DMS 273 (cell line): Measurements from ENCODE around the gene GRAMD2A.

Experiments used
- DNase-seq: peaks from one replicate; lab custom pipeline; 2025; ENCODE audit not compliant: unreplicated experiment; lab: John Stamatoyannopoulos, UW

The GRAMD2A gene

DNA sequence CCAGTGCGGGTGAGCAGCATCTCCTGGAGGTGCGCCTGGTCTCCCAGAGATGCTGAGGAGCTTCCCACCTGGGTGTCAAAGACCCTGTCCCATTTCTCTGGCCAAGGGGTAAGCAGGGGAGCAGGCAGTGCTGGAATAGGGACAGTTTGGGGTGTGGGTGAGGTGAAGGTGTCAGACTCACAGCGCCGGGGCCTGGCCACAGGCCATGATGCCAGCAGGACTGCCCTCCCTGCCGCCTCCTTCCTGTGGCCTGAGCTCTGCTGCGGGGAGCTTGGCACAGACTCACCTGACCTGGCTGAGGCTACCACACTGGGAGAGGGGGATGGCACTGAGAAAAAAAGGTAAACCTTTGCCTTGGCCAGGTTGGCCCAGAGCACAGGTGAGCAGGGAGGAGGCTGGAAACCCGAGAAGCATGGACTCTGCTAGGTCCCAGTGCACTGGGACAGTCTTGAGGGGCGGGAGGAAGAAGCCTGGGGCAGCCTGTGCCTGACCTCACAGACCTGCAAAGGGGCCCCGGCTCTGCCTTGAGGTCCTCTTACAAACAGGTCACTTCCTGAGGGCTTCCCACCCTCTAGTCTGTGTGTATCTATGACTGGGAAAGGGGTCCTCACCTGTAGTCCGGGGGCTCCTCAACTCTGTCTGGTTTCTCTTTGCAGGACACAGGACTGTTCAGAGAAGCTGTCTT lies 28.2 kb downstream of the GRAMD2A start:
- no peak for DNase-seq

DNA sequence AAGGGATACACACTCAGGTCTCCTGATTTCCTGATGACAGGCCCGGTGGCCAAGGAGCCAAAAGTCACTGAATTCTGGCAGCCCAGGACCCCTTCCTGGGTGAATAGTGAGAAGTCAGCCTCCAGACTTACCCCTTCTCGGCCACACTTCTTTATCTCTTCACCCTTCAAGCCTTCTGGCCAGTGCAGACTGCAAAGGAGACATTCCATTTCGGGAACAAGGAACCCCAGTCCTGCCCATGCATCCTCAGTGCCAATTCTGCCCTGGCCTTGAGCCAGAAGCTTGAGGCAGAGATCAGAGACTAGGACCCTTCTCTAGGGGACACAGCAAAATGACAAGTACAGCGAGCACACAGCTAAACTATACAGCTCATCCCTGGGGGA lies 28.8 kb downstream of the GRAMD2A start:
- peak; percentile 14 for DNase-seq

DNA sequence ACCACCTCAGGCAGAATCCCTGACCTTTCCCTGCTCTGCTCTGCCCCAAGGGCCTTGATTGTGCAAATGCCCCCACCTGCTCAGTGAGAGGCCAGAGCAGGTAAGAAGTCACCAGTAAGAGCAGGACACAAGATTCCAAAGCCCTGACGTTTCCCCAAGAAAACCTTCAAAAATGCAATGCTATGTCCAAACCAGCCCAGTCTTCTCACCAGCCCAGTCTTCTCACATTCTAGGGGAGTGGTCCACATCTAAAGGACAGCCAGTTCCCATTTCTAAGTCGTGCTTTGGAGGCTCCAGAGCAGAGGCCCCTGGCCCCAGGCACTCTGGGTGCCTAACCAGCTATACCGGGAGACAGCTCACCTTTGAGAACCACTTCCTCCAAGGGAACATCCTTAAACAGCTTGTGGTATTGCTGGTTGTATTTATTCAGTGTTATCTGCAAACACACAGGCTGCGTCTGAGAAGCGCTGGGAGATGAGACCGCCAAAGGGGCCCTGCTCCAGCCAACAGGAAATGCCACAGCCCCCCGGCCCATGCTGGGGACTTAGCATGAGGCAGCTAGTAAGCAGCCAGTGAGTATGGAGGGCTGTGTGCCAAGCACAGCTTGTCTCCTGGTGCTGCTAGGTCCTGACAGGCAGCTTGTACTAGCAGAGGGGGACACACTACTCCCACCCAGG lies 29.3 kb downstream of the GRAMD2A start:
- DNase-seq, result no peak

DNA sequence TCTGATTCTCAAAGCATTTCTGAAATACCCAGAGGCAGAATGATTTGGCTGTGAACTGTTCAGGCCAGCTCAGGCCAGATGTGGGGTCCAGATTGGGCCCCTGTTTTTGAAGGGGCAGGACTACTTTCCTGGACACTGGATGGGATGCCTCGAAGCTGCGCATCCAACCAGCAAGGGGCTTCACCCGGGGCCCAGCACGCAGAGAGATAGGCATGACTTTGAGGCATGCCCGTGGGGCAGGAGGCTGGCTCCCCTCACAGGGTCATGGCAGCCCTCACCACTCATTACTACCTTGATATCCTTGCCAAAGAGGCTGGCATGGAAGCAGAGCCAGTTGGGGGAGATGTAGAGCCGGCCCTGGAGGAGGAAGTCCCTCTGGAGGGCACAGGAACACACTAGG lies 30.1 kb downstream of the GRAMD2A start:
- DNase-seq, result no peak

DNA sequence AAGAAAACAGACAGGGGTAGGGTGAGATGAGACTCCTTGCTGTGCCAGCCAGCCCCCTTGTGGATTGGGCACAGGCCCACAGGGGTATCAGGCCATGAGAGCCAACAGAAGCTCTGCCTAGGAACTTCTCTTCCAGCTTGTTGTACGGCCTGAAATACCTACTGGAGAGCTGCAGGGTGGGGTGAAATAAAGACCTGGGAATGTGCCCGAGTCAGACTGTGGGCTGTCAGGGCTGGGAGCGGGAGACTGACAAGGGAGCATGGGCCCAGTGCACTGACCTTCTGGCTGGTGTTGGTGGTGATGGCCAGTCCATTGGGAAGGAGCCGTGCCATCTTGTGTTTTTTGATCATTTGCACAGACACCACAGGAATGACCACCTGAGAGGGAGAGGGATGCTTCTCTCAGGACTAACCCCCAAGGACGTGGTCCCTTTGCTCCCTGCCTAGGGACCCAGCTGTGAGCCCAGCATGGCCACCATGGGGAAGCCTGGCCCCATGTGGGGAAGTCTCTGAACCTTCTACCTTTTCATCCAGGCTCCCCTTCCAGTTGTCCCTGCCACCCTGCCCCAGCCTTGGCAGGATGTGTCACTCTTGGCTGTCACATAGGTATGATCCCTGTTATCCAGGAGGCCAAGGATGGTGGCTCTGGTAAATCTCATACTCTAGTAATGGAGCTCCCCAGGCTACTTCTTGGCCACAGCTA lies 30.7 kb downstream of the GRAMD2A start:
- no peak for DNase-seq

DNA sequence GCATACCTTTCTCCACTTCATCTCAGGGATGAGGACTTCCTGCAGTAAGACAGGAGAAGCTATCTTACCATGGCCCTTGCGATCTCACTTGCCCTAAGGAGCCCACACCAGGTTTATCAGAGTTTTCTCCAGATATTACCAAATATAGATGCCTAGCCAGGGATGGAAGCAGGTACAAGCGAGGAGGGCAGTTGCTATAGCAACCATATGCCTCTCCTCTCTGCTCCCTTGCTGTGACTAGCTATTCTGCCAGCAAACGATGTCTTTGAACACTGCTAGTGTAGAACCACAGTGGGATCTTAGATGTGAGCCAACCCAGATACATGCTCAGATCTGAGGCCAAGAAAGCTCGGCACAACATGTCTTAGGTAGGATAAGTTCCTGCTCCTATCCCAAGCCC lies 33.9 kb downstream of the GRAMD2A start:
- no peak for DNase-seq

DNA sequence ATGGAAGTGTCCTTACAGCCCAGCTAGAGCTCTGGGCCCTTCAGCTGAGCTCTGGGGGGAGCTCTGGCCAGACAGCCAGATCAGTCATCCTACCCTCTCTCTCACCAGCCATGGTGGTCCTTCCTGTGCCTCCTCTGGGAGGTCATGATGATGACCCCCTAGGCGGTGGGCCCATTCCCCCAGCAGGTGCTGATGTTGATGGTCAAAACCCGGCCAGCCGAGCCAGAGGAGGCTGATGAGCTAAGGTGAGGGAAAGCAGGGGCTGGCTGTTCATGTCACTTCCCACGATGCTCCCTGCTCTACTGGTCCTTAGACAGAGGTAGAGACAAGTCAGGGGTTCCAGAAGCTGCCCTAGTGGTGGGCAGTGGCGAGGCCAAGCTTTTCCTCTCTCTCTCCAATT lies 35.0 kb downstream of the GRAMD2A start:
- no peak for DNase-seq

DNA sequence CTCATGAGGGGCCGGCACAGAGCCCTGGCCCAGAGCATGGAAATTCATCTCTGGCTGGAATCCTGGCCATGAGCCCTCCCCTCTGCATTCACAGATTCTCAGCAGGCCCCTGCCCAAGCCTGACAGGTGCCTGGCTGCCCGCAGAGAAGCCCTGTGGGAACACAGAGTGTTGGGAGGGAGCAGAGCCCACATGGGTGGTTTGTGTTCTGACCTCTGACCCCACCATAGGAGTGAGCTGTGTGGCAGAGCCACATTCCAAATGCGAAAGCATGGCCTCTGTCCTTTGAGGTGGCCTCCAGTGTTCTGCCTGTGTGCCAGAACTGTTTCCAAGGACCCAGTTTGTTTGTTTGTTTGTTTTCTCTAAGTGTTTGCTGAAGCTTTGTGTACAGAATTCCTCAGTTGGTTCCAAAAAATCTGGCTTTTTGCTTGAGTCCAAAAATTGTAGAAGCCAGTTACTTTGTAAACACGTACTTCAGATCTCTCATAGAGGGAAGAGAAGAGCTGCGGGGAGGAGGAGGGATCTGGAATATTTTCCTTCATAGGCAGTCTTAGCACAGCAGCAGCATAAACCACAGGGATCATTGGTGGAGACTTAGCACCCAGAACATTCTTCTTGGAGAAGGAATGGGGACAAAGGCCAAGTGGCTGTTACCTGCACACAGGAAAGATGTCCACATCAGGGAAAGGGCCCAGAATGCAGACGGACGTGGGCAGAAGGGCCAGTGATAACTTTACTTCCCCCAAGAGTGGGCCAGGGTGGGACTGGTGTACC lies 36.0 kb downstream of the GRAMD2A start:
- no peak for DNase-seq

DNA sequence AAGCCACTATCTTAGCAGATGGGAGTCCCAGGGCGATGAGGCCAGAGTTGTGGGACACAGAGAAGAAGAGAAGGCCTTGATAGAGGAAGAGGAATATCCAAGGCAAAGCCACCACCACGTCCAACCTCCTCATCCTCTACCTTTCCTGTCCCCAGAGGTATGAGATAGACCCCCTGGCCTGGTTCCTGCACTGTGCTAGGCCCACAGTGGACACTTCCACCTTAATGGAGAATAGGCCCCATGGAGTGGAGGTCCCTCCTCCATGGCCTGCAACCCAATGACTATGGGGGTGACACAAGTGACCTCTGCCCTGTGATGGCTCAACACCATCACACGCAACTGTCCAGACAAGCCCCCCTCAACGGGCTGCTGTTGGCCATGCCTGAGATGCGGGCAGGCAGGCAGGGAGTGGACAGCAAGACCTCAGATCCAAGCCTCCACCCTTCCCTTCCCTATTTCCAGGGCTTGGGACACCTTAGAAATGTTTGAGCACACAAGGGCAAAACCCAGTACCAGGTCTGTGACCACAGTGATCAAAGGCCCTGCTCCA lies 36.8 kb downstream of the GRAMD2A start:
- no peak for DNase-seq

DNA sequence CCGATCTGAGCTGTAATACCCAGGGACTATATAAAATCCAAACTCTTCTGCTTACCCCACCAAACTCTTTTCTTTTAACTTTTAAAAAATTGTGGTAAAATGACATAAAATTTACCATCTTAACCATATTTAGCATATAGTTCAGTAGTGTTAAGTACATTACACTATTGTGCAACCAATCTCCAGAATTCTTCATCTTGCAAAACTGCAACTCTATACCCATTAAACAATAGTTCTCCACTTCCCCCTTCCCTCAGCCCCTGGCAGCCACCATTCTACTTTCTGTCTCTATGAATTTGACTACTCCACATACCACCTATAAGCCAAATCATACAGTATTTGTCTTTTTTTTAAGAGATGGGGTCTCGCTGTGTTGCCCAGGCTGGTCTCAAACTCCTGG lies 40.7 kb downstream of the GRAMD2A start:
- DNase-seq, result no peak

DNA sequence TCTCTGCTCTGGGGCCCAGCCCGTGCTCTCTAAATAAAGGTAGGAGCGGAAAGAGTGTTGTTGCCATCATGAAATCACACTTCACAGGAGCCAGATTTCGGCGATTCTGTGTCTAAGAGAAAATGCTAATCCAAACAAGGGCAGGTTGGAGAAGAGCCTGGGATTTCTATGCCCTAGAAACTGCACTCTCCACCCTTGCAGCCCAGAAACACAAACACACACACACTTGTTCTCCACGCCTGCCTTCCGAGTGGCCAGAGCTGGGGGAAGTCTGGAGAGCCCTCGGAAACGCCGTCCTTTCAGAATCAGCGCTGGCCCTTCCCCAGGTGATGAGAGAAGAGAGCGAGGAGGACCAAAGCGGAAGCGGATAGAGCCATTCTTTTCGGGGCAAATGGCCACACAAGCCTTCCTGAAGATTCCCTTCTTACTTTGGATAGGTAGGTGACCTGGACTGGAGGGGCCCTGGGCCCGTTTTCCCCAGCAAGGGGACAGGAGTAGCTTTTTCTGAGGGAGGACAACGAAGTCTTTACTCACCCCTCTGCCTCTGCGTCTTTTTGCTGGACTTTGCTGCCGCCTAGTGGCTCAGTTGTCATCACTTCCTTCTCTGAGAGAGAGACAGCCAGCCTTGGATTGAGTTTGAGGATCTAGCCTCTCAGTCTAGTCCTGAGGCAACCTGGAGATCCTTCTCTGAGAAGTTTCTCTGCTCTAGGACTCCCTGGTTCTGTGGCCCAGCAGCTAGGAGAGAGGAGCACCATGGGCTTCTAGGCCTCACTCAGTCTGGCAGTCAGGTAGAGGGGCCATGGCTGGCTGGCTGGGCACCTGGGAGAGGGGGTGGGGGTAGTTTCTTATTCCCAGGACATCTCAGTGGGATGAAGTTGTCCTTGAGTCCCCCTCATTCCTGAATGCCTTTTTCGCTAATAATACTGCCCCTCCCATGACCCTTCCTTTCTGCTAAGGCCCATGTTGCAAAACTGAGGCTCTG lies 41.7 kb downstream of the GRAMD2A start:
- DNase-seq, result peak; percentile 86

DNA sequence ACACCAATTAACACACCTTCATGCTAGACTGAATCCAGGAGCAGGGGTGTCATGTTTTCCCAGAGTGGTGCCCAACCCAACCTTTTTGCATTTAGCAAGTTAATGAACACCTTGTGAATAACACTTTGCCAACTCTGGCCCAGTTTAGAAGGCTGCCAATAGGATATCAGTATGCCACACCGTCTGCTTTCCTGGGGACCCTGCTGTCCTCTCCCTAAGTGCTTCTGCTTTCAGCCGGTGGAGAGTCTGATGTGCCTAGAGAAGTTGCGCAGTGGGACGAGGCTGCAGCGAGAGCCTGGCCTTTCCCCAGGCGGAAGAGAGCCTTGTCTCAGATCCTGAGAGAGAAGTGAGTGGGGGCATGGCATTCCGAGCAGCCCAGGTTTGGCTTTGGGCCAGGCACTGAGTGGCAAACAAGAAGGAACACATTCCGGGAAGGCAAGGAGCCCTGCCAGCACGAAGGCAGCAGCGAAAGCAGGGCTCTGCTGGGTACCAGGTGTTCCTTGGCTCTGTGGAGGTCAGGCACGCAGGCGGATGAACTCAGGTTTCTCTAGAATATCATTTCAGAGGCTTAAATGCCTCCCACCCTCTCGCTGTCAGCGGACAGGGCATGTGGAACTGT lies 42.5 kb downstream of the GRAMD2A start:
- DNase-seq, result peak; percentile 74

DNA sequence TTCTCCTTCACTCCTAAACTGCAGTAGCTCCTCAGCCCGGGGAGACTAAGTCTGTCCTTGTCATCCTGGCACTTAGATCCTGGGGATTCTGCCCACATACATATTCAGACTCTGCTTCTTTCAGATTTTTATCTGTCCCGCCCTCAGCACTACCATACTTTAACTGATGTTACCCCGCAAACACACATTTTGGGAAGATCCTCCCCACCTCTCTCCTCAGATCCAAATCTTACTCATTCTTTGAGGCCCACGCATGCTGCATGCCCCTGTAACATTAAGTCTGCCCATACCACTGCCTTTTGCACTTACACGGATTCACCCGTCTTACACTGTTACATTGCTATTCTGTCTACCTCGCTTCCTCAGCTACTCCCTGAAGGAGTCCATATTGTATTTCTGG lies 43.3 kb downstream of the GRAMD2A start:
- no peak for DNase-seq

DNA sequence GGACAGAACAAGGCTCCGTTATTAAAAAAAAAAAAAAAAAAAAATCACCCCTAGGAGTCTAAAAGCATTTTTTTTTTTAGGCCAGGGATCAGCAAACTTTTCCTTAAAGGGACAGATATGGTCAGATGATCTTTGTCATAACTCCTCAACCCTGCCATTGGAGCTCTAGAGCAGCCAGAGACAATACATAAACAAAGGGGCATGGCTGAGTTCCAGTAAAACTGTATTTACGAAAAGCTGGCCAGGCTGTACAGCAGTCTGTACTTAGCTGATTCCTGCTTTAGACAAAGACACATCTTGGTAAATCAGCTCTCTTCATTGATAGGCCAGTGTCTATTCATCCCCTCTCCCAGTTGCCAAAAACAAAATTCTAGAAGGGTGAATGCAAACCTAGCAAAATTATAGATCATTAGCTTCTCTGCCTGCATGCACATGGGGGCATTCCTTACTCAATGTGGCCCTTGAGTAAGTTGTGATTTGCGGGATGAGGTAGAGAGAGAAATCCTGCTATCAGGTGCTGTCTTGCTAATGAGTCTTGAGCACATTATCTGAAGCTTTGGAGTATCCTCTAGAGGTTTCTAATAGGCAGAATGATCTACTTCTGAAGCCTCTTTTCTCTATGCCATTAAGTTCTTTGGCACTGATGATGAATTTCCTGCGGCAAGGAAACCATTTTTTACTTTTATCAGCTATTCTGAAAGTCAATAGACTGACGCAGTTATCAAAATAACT lies 44.2 kb downstream of the GRAMD2A start:
- no peak for DNase-seq

DNA sequence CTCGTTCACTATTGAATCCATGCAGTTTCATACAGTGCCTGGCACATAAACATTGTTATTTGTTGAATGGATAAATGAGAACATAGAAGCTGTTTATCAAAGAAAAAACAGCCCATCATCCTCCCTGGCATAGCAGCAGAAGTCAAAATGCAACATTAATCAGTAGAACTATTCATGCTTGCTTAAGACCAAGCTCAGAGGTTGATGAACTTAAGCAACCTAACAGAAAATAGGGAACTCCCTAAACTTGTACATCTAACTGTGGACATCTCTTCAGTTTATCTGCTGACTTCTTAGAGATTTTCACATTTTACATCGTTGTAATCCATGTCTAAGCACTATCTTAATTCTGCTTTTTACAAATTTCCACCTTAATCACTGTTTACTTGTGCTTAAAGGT lies 50.2 kb downstream of the GRAMD2A start:
- DNase-seq, result no peak

DNA sequence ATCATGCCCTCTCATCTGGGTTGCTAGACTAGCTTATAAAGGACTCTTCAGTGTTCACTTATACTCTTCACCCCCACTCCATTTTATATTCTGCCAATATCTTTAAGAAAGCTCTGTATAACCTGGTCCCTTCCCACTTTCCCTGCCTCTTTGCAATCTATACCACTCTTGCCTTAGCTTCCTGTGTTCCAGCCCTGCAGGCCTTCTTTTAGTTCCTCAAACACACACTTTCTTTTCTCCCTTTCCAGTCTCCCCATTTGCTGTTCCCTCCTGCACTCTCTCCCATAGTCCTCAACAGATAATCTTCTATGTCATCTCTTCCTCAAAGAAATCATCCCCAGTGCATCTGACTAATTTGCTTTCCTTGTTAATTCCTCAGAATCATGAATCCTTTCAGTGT lies 50.7 kb downstream of the GRAMD2A start:
- no peak for DNase-seq

DNA sequence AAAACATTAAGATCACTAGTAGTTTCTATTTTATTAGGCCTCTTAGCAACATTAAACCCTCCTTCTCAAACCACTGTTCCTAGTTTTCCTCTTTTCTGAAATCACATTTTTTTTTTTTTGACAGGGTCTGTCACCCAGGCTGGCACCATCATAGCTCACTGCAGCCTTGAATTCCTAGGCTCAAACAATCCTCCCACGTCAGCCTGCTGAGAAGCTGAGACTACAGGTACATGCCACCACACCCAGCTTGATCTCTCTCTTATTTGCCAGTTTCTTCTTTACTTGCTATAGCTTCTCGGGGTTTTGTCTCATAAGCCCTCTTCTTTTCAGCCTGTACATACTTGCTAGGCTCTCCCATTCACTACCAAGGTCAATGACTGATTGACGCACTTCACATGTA lies 51.4 kb downstream of the GRAMD2A start:
- DNase-seq, result no peak

DNA sequence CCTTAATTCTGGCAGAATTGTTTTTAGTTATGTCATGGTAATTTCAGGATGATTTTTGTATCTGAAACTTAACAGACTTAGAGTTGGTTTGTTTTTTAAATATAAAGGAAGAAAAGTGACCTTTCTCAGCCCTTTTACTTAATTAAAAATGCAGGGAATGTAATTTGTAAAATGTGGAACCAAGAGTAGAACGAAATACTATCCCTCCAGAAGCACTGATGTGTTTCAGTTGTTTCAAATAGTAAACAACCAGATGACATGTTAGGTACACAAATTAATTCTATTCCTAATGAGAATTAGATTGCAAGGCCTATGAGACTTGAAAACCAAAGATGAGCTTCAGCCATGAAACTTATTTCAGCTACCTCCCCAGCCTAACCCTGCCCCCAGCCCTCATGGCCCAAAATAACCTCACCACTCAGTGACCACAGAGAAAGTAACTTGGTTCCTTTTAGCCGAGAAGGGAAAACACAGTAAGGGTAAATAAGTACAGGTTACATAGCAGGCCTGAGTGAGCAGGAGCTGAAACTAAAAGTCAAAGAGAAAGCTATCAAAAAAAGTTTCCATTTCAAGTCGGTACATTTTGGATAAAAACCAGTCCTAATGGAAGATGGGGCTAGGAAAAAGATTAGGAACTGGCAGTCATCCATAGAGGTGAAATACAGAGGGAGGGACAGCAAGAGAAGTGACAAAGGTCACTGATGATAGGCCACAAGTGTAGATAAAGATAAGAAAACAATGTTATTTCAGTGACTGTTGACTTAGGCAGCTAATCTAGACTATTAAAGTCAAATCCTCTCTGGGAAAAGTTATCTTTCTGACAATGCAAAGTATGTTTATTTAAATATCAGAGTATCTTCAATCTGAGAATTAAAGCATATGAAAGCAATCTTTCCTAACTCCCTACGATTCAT lies 56.2 kb downstream of the GRAMD2A start:
- DNase-seq, result no peak
